ENCODE results near the gene ZNF385D. TPM values are rescaled to one million over a fixed set of nuclear protein-coding genes. Genes with fewer than 3 reads are reported as not detected.

ZNF385D gene
- total RNA-seq, 4 donors from 2014 or later = 2.7 to 41.4 (median 8.8) TPM

DNA sequence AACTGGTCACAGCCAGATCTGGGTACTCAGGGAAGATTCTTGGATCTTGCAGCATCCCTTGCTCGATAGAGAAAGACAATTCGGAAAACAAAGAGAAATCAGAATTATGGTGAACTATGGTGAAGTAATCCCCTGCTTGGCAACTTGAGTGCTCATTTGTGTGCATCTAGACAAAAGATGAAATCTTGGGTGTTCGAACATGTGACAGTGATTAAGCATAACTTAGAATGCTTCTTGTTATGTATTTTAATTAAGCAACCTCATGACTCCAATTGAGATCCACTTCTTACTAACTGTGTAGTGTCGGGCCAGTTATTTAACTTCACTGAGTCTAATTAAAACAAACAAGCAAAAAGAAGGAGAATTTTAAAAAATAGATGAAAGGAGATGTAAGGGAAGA lies 56.5 kb downstream of the ZNF385D start:
- DNase-seq (ENCODE audit: low spot score) (no peak), ATAC-seq (ENCODE audit: low FRiP score) (no peak)
- TF ChIP-seq, protein P1, sequence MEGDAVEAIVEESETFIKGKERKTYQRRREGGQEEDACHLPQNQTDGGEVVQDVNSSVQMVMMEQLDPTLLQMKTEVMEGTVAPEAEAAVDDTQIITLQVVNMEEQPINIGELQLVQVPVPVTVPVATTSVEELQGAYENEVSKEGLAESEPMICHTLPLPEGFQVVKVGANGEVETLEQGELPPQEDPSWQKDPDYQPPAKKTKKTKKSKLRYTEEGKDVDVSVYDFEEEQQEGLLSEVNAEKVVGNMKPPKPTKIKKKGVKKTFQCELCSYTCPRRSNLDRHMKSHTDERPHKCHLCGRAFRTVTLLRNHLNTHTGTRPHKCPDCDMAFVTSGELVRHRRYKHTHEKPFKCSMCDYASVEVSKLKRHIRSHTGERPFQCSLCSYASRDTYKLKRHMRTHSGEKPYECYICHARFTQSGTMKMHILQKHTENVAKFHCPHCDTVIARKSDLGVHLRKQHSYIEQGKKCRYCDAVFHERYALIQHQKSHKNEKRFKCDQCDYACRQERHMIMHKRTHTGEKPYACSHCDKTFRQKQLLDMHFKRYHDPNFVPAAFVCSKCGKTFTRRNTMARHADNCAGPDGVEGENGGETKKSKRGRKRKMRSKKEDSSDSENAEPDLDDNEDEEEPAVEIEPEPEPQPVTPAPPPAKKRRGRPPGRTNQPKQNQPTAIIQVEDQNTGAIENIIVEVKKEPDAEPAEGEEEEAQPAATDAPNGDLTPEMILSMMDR (IDR thresholded peaks at IDR 0.05) = no peak

GRCh38 chr3:21691036-21691435 lies 60.0 kb downstream of the ZNF385D start:
- ATAC-seq (ENCODE audit: low FRiP score) (no peak), DNase-seq (ENCODE audit: low spot score) (no peak)
- TF ChIP-seq, protein P1 (IDR thresholded peaks at IDR 0.05) = no peak

GRCh38 chr3:21682206-21682605 lies 68.8 kb downstream of the ZNF385D start:
- no peak for DNase-seq (ENCODE audit: low spot score)
- no peak for ATAC-seq (ENCODE audit: low FRiP score)
- TF ChIP-seq, protein P1 (IDR thresholded peaks at IDR 0.05) = no peak

- DNase-seq (ENCODE audit: low spot score) = no peak
- no peak for ATAC-seq (ENCODE audit: low FRiP score)
- TF ChIP-seq, protein P1 (IDR thresholded peaks at IDR 0.05) = no peak
Measured at GRCh38 chr3:21673393-21673792, 77.6 kb downstream of the ZNF385D start.

GRCh38 chr3:21672303-21672702 lies 78.7 kb downstream of the ZNF385D start:
- DNase-seq (ENCODE audit: low spot score) = no peak
- TF ChIP-seq, protein P1 (IDR thresholded peaks at IDR 0.05) = no peak
- ATAC-seq (ENCODE audit: low FRiP score) = no peak

DNA sequence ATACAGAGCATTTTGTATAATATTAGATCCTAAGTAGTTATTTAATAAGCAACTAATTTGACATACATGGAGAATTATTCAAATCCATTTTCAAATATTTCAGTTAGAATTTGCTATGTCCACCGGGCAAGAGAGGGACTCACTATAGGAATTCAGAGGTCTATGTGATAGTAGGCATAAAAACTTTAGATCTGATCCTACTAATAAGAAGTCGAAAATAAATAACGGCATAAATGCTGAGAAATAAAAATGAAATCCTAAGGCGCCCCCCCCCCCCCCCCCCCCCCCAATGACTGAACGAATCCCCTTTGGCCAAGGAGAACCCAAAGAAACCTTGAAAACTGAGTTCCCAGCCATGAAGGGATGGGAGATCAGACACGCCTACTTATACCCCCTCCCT lies 80.6 kb downstream of the ZNF385D start:
- ATAC-seq (ENCODE audit: low FRiP score) = no peak
- DNase-seq (ENCODE audit: low spot score) = no peak
- TF ChIP-seq, protein P1 (IDR thresholded peaks at IDR 0.05) = no peak

DNA sequence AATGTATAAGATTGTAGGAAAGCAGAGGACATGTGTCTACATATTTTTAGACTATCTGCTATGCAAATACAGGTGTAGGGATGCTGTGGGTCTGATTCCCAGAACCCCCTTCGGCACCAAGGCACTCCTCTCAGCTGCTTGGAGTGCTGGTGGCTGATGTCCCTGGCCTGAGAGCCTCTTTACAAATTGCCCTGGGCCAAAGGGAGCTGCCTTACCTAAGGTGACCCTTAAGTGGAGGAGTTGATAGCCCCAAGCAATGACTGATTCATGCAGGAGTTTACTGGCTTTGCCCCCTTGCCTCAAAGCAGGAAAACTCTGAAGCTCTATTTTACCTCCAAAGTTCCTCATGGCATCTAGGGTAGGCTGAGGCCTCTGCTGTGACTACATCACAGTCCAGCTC lies 83.0 kb downstream of the ZNF385D start:
- TF ChIP-seq, protein P1 (IDR thresholded peaks at IDR 0.05) = no peak
- DNase-seq (ENCODE audit: low spot score) = no peak
- no peak for ATAC-seq (ENCODE audit: low FRiP score)

All from omental fat pad (tissue), 4 donors.